GM12872 (cell line): Measurements from ENCODE around the gene PRICKLE2.

Experiments
- CTCF ChIP-seq: IDR thresholded peaks from 3 replicates; pipeline ENCODE4 v1.5.1; 2011; ENCODE audit warnings: low read depth, mild to moderate bottlenecking, low read length, moderate library complexity; ENCODE audit not compliant: insufficient read depth

PRICKLE2 gene

GRCh38 chr3:64163019-64163754 lies 62.1 kb downstream of the PRICKLE2 start:
- no peak for TF ChIP-seq CTCF

- TF ChIP-seq CTCF, result no peak
Measured at GRCh38 chr3:64161481-64161952, 63.7 kb downstream of the PRICKLE2 start.

- TF ChIP-seq CTCF, result no peak
Measured at GRCh38 chr3:64160000-64160695, 65.1 kb downstream of the PRICKLE2 start.

GRCh38 chr3:64158334-64158733 lies 66.9 kb downstream of the PRICKLE2 start:
- no peak for TF ChIP-seq CTCF

- no peak for TF ChIP-seq CTCF
Measured at GRCh38 chr3:64157150-64158035, 67.9 kb downstream of the PRICKLE2 start.

GRCh38 chr3:64155328-64155727 lies 69.9 kb downstream of the PRICKLE2 start:
- no peak for TF ChIP-seq CTCF
